ENCODE results near the gene FAXDC2. TPM values are rescaled to one million over a fixed set of nuclear protein-coding genes. Genes with fewer than 3 reads are reported as not detected.

The FAXDC2 gene
- total RNA-seq, 1 experiment from 2014 or later = 0.39 TPM

- ChIA-PET CTCF (no interaction called here), POLR2A (no interaction called here)
- Histone ChIP-seq H3K27ac (ENCODE audit: low read length) (no peak overlapping the region), H3K4me3 (ENCODE audit: low read depth in 2 of 2, low read length in 2 of 2) (no peak overlapping the region), H3K27me3 (ENCODE audit: control insufficient read depth, insufficient read depth, low read length) (no peaks in the 10 kb centered on the region), H3K9me3 (ENCODE audit: control insufficient read depth, insufficient read depth, low read depth, low read length) (no peaks in the 10 kb centered on the region), H3K4me1 (ENCODE audit: control insufficient read depth, insufficient read depth, low read length) (peaks cover 46% of the 10 kb centered on the region), H3K36me3 (ENCODE audit: control insufficient read depth, insufficient read depth, low read length) (no peaks in the 10 kb centered on the region)
- ATAC-seq (0 out of 2 replicates have a peak, but pooled peaks have one; percentile 7), DNase-seq (ENCODE audit: low read depth, low spot score) (no peak)
- no peak for TF ChIP-seq TCF7L2 (IDR thresholded peaks at IDR 0.05; ENCODE audit: low read depth, low read length)
- TF ChIP-seq POLR2AphosphoS5 (IDR thresholded peaks at IDR 0.05; ENCODE audit: low read depth, low read length) = no peak
- no peak for TF ChIP-seq REST (IDR thresholded peaks at IDR 0.05; ENCODE audit: insufficient read depth in 1 of 2, low read depth in 2 of 2, low read length in 1 of 2)
- TF ChIP-seq SIN3A (IDR thresholded peaks at IDR 0.05; ENCODE audit: borderline replicate concordance, insufficient read depth, low read depth, low read length) = no peak
- no peak for TF ChIP-seq CTCF (IDR thresholded peaks at IDR 0.05)
- intact Hi-C loops (cut with micrococcal nuclease; ENCODE audit: unreplicated experiment) (no loop called here), in situ Hi-C loops (cut with HindIII; ENCODE audit: low pct_unique_long_range_greater_than_20kb, low sequenced_read_pairs) (no loop called here)
- BruUV-seq (replicated peaks) = no TSS peak
These were observed 66.5 kb downstream of the FAXDC2 start for GRCh38 chr5:154783774-154784460.

GRCh38 chr5:154782812-154783592 is 67.4 kb downstream of the FAXDC2 start:
- TF ChIP-seq CTCF (IDR thresholded peaks at IDR 0.05) (no peak), POLR2AphosphoS5 (IDR thresholded peaks at IDR 0.05; ENCODE audit: low read depth, low read length) (no peak), SIN3A (IDR thresholded peaks at IDR 0.05; ENCODE audit: borderline replicate concordance, insufficient read depth, low read depth, low read length) (no peak), TCF7L2 (IDR thresholded peaks at IDR 0.05; ENCODE audit: low read depth, low read length) (no peak), REST (IDR thresholded peaks at IDR 0.05; ENCODE audit: insufficient read depth in 1 of 2, low read depth in 2 of 2, low read length in 1 of 2) (no peak)
- Histone ChIP-seq H3K27ac (ENCODE audit: low read length) (no peak overlapping the region), H3K27me3 (ENCODE audit: control insufficient read depth, insufficient read depth, low read length) (no peaks in the 10 kb centered on the region), H3K4me1 (ENCODE audit: control insufficient read depth, insufficient read depth, low read length) (peaks cover 53% of the 10 kb centered on the region), H3K9me3 (ENCODE audit: control insufficient read depth, insufficient read depth, low read depth, low read length) (no peaks in the 10 kb centered on the region), H3K36me3 (ENCODE audit: control insufficient read depth, insufficient read depth, low read length) (no peaks in the 10 kb centered on the region), H3K4me3 (ENCODE audit: low read depth in 2 of 2, low read length in 2 of 2) (no peak overlapping the region)
- ATAC-seq (peak; percentile 5; the same call in 1 of the 2 replicates), DNase-seq (ENCODE audit: low read depth, low spot score) (no peak)
- intact Hi-C loops (cut with micrococcal nuclease; ENCODE audit: unreplicated experiment) (no loop called here), in situ Hi-C loops (cut with HindIII; ENCODE audit: low pct_unique_long_range_greater_than_20kb, low sequenced_read_pairs) (no loop called here)
- no TSS peak for BruUV-seq (replicated peaks)
- ChIA-PET POLR2A (no interaction called here), CTCF (no interaction called here)
